Measurements from ENCODE around the gene WDR82. TPM values are rescaled to one million over a fixed set of nuclear protein-coding genes. Genes with fewer than 3 reads are reported as not detected.

The WDR82 gene
- total and polyA plus RNA-seq, 9 of the 15 experiments (the other 6 are each of a cell fraction or from before 2014, with no cell fraction given) = 6.4 to 62.9 (median 37.1) TPM

GRCh38 chr3:52310861-52311575, 32.6 kb upstream of the WDR82 start (continued):
- TF ChIP-seq, protein P1, sequence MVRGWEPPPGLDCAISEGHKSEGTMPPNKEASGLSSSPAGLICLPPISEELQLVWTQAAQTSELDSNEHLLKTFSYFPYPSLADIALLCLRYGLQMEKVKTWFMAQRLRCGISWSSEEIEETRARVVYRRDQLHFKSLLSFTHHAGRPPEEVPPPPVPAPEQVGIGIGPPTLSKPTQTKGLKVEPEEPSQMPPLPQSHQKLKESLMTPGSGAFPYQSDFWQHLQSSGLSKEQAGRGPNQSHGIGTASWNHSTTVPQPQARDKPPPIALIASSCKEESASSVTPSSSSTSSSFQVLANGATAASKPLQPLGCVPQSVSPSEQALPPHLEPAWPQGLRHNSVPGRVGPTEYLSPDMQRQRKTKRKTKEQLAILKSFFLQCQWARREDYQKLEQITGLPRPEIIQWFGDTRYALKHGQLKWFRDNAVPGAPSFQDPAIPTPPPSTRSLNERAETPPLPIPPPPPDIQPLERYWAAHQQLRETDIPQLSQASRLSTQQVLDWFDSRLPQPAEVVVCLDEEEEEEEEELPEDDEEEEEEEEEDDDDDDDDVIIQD (CRISPR knock-in tag; IDR thresholded peaks at IDR 0.05) = no peak

GRCh38 chr3:52308308-52308707, 29.9 kb upstream of the WDR82 start:
- no peak for FAIRE-seq
- CTCF ChIA-PET (ENCODE audit: low intra/inter-chr PET ratio) = no interaction called here
- no TSS peak for BruUV-seq (replicated peaks)

More at GRCh38 chr3:52308308-52308707, 29.9 kb upstream of the WDR82 start:
- no peaks in the 10 kb centered on the region for H3K36me3 ChIP-seq (ENCODE audit: control insufficient read depth, insufficient read depth, low read length)
- intact Hi-C loops (cut with micrococcal nuclease) = no loop called here
- H3K27ac ChIP-seq (ENCODE audit: extremely low read depth, low read depth, low read length) = no peak overlapping the region
- 27% methylated on average over 1 of the region's 1 CpG for WGBS (ENCODE audit: insufficient coverage, low coverage, missing lambda C conversion rate)
- POLR2A ChIA-PET = interaction anchor here (0.6 kb wide), 1 partner anchor 75 kb away, joined by 5 read pairs; no protein-coding TSS in a partner anchor
- no peaks in the 10 kb centered on the region for H3K9me3 ChIP-seq (replicated peaks; ENCODE audit: control insufficient read depth, insufficient read depth, low read depth, low read length)
- H3K4me2 ChIP-seq (ENCODE audit: insufficient read depth, low read length) = no peak overlapping the region
- peaks cover 4 to 20% of the 10 kb centered on the region in 2 experiments; a peak in 2 of 5 replicates for H3K4me1 ChIP-seq (replicated peaks in 1 of 2; ENCODE audit: control insufficient read depth in 2 of 2, insufficient read depth in 2 of 2, low read length in 2 of 2)
- in situ Hi-C loops (cut with MboI) = no loop called here
- H3K9ac ChIP-seq (ENCODE audit: insufficient read depth in 1 of 2, low read depth in 2 of 2, low read length in 2 of 2) = no peak overlapping the region
- no peak for DNase-seq (ENCODE audit: extremely low read depth in 1 of 4, low spot score in 3 of 4)
- H4K20me1 ChIP-seq (replicated peaks; ENCODE audit: control insufficient read depth, insufficient read depth, low read length) = no peaks in the 10 kb centered on the region
- H3K4me3 ChIP-seq = no peak overlapping the region
- H2AFZ ChIP-seq (ENCODE audit: low read depth, low read length) = no peak overlapping the region
- H3K27me3 ChIP-seq (ENCODE audit: control insufficient read depth in 2 of 2, insufficient read depth in 2 of 2, low read length in 2 of 2) = no peaks in the 10 kb centered on the region
- no peaks in the 10 kb centered on the region for H3K79me2 ChIP-seq (ENCODE audit: control insufficient read depth, insufficient read depth, low read length)
- no peak; the same call in 2 of the 3 replicates for ATAC-seq
- H3K9me1 ChIP-seq (ENCODE audit: control insufficient read depth, insufficient read depth, low read length) = no peaks in the 10 kb centered on the region
- TF ChIP-seq RBM34 (IDR thresholded peaks at IDR 0.05; ENCODE audit: borderline replicate concordance, insufficient read depth, low read length) (no peak), ZNF174 (CRISPR knock-in tag; IDR thresholded peaks at IDR 0.05) (no peak), RBM15 (IDR thresholded peaks at IDR 0.05; ENCODE audit: insufficient read depth, low read length) (no peak)
